GM19351 (cell line): Measurements from ENCODE around the gene NECAB2.
A peak's percentile ranks its signal among the peaks of the same experiment; 100 is the strongest.

Experiments used
- ATAC-seq: cut with Tn5 transposase; IDR thresholded peaks from one replicate; pipeline ENCODE4 v1.9.1; 2021; ENCODE audit warnings: mild to moderate bottlenecking, moderate library complexity; ENCODE audit not compliant: unreplicated experiment

NECAB2 gene

DNA sequence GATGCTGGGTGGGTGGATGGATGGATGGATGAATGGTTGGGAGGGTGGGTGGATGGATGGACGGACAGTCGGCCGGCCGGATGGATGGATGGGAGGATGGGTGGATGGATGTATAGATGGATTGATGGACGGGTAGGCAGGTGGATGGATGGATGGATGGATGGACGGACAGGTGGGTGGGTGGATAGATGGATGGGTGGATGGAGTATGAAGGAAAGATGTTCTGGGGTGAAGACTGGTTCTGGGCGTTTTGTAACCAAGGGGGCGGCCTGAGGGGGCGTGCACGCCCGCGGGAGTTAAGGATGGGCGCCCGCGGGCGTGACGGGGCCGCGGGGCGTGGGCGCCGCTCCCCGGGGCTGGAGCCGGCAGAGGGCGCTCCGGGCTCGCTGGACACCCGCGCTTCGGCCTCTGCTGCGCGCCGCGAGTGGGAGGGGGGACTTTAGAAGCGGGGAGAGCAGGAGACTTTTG, at the start of gene NECAB2:
NECAB2 (plus strand) TSS at position 407 of the 468 bp plus-strand sequence. CDS start 405 bp downstream, outside the sequence.
- no peak for ATAC-seq

DNA sequence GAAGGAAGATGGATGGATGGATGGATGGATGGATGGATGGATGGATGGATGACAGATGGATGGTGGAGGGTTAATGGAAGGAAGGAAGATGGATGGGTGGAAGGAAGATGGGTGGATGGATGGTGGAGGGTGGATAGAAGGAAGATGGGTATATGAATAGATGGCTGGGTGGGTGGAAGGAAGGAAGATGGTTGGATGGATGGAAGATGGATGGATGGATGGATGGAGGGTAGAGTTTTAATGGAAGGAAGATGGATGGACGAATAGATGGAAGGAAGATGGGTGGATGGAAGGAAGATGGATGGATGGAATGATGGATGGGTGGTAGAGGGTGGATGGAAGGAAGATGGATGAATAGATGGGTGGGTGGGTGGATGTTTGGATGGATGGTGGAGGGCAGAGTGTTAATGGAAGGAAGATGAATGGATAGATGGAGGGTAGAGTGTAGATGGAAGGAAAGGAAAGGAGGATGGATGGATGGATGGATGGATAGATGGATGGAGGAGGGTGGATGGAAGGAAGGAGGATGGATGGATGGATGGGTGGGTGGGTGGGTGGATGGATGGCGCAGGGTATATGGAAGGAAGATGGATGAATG, 47.1 kb upstream of the NECAB2 start:
- ATAC-seq = no peak

DNA sequence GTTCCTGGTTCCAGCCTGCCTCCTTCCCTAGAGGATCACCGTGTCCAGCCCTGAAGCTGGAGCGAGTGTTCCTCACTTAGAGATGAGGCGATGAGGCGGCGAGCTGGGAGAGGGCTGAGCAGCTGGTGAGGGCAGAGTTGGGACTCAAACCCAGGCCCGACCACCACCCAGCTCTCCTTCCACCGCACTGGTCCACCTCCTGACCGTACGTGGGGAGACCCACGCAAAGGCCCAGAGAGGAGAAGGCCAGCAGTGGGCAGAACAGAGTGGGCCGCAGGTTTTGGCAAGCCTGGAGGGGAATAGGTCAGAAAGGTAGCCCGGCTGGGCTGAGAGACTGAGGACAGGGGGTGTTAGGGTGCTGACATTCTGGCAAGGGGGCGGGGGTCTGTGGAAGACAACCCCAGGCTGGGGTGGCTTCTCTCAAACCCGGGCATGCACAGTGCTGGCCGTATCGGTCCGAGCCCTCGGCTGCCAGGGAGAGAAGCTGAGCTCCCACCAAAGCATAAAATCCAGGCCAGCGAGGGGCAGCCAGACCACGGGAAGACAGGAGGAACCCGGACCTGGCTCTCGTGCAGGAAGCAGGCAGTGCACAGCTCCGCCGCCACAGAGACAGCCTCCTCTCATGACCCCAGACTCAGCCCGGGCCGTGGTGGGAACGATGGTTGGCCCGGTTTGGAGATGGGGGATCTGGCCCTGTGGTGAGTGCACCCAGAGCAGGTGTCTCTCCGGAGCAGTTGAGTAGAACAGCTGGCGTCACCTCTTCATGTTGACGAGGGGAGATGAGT, 44.3 kb upstream of the NECAB2 start:
- ATAC-seq = no peak

DNA sequence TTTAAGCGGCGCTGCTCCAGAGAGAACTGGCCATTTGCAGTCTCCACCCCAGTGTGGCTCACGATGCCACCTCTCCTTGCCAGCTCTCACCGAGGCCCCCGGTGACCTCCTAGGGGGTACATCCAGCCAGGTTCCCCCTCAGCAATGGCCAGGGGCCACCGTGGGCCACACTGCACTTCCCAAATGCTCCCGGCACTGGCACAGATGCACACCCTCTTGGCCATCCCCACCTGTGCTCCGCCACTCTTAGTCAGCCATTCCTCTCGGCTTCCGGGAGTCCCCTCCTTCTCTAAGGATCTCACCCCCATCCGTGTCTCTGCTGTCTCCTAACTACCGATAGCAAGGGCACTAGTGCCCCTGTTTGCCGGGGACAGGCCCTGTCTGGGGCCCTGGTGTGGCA, 43.4 kb upstream of the NECAB2 start:
- no peak for ATAC-seq

DNA sequence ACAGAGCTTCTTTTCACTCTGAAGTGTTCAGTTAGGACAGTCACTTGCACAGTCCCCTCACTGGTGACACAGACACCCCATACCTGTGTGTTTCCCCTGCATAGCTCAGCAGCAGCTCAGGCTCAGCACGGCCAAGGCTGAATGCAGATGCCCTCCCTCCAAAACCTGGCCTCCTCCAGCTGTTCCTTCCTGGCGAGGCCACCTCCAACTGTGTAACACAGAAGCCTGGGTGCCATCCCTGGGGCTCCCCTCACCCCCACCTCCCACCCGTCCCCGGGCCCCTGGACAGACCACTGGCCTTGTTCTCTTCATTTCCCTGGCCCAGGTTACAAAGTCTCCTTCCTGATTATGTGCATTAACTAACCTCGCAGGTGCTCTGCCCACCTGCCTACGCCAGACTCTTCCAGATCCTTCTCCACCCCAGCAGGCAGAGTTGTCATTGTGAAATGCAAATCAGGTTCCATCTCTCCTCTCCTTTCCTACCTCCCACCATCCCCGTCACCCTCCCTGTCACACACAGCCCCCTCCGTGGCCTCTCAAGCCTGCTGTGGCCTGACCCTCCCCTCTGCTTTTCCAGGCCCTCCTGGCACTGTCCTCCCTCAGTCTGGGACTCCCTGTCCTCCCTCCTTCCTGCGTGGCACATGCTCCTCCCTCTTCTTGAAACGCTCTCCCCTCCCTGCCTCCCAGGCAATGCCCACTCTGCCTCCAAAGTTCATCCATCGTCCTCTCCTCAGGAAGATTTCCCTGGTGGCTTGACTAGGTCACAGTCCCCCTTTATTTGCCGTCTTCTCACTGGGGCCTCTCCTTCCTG, 42.7 kb upstream of the NECAB2 start:
- ATAC-seq = no peak

DNA sequence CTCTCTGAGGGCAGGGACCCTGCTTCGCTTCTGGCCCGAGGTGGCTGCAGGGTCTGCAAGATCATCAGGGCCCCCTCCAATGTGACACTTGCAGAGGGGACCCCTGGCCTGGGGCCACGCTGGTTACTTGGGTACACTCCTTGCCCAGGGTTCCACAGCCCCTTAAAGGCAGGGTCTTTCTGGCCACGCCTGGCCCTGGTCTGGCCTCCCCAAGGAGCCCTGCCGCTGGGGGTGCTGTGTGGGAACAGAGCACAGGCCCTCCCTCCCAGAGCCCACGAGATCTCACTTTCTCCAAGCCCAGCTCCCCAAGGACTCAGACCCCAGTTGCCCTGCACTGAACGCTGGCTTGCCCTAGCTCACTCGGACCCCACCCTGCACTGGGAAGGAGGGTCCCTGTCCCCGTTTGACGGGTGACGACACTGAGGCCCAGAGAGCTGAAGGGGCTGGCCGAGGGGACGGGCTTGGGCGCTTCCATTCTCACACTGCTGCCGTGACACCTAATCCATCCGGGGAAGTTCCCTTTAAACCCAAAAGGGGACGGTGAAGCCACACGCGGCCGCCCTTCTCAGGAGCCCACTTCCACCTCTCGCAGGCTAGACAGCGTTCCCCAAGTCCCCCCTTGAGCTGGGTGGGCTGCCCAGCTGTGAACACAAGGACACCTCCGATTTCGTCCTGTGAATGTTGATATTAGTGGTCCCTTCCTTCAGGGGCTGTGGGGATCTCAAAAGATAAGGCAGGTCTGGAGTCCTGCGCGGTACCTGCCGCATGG, 41.9 kb upstream of the NECAB2 start:
- no peak for ATAC-seq

DNA sequence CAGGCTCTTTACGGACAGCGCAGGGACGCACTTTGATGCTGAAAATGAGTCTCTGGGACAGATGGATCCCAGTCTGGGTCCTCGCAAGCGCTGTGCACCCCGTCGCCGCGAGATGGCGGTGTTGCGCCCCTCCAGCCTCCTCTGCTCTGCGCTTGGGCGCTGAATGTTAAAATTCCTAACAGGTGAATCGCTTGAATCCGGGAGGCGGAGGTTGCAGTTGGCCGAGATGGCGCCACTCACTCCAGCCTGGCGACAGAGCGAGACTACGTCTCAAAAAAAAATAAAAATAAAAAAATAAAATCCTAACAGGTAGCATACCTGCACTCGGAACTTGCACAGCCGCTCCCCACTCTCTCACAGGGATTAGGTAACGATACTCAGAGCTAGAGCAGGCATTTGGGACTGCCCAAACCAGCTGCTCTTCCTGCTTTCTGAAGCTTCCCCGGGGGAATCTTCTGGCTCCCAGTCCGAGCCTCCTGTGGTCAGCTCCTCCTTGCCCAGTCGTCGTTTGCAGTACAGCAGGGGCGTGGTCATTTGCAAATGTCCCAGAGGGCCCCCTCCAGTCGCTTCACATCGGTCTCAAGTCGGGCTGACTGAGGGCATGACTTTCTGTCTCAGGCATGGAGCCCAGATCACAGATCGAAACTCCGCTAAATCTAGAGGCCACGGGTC, 41.2 kb upstream of the NECAB2 start:
- peak; percentile 72 for ATAC-seq

DNA sequence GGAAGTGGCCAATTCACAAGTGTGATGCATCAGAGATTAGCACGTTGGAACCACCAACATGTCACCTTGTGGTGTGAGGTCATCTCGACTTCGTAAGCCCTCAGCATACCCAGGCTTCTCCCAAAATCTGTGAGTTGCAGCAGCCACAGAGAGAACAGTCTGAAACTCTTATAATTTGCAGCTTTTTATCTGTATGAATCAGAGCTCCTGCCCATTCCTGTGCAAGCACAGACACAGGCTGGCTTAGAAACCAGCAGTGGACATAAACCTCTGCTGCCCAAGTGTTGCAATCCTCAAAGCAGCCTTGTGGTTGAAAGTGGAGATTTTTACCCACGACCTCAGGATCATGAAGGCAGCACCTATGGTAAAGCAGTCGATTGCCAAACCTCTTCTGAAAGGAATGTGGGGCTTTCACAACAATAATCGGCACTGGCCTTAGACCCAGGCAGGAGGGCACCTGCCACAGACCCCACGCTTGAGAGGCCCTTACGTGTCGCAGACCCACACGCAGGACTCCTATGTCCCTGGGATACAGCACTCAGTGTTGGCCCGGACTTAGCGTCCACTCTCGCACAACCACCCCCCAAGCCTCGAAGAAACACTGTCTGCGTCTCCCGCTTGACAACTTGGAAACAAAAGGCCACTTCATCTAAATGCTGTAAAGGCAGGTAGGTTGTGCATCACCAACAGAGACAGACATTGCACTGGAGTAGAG, 39.5 kb upstream of the NECAB2 start:
- ATAC-seq = no peak

DNA sequence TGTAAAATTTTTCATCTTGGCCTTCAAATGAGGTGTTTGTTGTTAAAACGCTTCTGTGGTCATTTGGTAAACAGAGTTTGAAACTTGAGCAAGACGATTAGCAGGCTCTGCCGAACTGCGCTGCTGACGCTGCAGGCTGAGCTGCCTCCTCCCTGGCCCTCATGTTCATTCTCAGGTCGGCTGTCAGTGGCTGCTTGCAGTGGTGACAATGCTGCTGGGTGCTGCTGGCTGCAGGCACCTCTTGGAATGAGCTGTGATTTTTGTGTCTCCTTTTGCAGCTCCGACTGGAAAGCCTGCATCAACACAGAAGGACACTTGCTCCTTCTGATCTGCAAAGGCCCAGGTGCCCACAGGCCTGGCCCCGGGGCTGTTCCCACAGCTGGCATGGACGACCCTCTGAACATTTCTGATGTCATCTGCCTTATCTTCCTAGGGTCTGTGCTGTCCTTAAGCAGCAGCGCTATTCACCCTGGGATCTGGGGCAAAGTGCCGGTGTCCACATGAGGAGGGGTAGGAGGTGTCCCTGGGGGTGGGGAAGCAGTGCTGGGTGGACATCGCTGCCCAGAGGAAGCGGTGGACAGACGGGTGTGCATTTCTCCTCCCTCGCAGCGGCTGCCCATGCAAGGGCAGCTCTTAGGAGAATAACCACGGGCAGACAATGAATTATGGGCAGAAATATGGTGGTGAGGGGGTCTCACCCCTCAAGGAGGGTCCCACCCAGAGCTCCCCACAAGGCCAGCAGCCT, 38.1 kb upstream of the NECAB2 start:
- no peak for ATAC-seq

DNA sequence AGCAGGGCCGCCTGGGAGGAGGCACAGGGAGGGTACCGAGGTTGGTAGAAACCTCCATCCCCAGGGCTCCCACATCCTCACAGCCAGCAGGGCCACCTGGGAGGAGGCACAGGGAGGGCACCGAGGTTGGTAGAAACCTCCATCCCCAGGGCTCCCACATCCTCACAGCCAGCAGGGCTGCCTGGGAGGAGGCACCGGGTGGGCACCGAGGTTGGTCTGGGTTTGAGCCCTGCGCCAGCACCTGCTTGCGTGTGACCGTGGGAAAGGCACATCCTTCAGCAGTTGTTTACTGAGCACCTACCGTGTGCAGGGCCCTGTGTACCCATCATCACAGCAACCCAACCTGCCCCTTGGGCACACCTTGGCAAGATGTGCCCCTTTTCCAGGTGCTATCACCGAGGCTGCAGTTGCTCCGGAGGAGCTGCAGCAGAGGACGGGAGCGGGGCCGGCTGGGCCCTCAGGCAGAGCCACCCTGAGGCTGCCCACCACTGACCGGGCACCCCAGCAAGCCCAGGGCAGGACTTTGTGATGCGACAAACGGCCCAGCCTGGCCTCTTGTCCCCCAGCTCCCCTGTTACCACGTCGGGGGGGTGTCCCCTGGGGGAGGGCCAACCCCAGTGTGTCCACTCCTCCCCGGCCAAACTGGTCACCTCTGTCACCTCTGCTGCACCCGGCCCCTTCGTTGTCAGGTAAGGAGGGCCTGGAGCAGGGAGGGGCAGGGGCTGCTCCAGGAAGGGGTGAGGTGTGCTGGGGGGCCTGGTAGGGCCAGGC, 37.1 kb upstream of the NECAB2 start:
- no peak for ATAC-seq

DNA sequence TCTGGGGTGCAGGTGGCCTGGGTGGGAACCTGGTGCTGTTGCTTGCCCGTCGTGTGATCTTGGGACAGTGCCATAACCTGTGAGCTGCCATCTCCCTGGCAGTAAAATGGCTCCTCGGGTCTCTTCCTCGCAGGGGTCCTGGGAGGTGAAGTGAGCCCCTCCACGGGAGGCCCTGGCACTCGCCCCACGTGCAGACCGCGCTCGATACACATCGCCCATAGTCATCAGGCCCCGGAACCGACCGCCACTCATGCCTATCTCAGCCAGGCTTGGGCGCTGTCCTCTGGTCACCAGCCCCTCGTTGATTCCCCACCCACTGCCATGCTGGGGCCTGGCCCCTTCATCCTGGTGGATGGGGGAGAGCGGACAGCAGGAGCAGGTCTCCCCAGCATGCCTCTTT, 36.5 kb upstream of the NECAB2 start:
- no peak for ATAC-seq

DNA sequence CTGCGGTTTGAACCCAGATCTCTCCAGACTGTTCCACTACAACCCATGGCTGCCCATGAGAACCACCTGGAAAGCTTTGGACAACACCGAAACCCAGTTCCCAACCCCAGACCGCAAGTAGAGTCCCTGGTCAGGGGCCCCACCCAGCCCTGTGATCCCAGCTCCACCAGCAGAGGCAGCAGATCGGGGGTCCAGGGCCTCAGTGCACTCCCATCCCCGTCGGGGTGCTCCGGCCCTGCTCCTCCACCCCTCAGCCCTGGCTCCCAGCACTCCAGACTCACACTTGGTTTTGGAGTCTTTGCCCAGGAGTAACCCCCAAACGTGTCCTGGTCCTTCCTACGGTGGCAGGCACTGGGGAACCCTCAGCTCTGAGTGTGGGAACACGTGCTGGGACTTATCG, 35.7 kb upstream of the NECAB2 start:
- no peak for ATAC-seq

DNA sequence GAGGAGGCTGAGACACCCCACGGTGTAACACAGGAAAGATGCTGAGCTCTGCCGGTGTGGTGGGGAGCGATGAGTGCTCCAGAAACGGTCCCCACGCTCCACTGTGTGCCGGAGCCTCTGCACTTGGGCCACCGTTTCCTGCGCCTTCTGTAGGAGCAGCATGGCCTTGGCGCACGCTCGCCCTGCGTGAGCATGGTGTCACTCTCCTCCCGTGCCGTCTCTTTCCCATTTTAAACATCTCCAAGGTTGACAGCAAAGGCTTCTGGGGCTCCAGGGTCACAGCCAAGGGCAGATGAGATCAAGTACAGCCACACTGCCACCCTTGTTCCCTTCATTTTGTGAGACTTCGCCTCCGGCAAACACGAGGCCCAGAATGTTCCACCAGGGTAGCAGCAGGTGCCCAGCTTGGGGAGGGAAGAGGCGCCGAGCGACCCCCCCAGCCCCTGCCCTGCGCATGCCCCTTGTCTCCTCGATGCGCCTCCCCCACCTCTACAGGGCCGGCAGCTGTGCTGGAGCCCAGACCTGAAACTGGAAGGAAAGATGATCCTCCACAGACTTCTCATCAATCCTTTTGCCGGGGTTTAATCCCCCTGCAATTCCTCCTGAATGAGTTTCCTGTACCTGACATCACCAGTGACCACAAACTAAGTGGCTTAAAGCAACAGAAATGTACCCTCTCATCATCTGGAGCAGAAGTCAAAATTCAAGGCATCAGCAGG, 34.9 kb upstream of the NECAB2 start:
- ATAC-seq = no peak

DNA sequence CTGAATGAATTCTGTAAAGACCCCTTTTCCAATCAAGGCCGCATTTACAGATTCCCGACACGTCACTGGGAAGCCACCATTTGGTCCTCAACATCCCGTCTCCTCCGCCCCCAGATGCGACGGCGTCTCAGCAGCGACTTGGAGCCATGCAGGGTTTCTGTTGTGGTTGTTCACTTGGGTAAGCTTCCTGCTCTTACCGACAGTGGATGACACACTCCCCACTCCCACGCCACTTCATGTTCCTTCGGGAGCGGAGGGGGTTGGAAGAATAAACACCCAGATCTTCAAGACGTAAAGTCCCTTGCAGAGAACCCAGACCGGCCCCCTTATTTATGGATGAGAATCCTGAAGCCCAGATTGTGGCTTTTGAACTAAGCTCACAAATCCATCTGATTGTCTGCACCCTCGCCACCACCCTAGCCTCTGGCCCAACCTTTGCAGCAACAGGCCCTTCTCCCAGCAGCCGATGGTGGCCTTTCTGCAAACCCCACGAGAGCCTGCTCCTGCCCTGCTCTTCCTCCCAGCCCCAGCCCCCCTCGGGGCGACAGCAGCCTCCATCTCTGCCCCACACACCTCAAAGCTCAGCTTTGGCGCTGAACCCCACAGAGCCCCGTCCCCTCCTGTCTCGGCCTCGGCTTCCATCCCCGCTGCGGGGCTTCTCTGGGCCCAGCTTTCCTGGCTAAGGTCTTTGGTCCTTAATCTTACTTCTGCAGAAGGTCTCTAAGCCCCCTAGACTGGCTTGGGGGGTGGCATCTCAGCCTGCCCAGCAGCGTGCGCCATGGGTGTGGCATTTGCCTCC, 34.0 kb upstream of the NECAB2 start:
- ATAC-seq = no peak

DNA sequence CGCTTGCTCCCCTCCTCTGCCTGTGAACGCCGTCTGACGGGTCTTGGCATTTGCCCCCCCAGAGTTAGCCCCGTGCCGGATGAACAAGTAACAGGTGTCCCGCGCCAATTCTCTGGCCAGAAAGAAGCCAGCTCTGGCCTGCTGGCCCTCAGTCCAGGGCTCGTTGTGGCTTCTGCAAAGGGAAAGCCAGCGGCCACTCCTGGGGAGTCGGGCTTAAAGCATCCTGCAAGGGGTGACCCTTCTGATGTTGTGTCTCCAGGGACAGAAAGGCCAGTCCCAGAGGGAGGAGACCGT, 33.4 kb upstream of the NECAB2 start:
- no peak for ATAC-seq

DNA sequence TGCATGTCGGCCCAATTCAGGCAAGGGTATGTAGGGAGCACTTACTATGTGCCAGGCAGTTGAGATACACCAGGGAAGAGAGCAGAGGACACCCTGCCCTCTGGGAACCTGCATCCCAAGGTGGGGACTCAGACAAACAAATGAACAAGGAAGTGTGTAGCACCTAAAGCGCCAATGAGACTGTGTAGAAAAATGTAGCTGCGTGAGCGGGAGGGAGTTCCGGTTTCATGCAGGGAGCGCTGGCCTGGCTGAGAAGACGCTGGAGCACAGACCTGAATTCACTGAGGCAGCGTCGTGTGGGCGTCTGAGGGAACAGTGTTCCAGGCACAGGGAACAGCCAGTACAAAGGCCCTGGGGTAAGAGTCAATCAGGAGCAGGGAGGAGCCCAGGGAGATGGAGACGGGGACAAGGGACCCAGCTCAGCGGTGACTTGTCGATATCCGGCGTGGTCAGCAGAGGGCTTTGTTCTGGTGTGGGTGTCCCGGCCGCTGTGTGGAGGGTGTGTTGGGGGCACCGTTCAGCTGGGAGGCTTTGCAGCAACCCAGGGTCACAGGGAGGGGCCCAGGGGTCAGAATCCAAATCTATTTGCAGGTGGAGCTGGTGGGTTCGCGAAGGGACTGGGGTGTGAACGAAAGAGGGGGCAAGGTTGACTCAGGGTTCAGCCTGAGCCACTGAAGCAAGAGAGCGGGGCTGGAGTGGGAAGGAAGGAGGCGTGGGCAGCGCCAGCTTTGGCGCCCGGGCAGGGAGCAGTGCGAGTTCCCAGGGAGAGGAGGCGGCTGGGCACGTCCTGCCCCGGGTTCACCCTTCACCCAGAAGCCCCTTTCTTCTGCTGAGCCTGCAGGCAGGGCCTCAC, 32.8 kb upstream of the NECAB2 start:
- no peak for ATAC-seq
